Subcutaneous abdominal adipose tissue (tissue), 5 donors: Measurements from ENCODE around the gene SHH.

Experiments used
- H3K27ac ChIP-seq: one replicate; pipeline ENCODE4 v1.7.0; 2013; ENCODE audit warnings: low read depth, mild to moderate bottlenecking, inconsistent platforms, low read length, moderate library complexity
- H3K27me3 ChIP-seq, 5 donors: one replicate each; pipeline ENCODE4 v1.7.0; 2013; ENCODE audit warnings: low read length in 5 of 5, inconsistent platforms in 1 of 5; ENCODE audit not compliant: control insufficient read depth in 5 of 5, insufficient read depth in 4 of 5
- H3K36me3 ChIP-seq, 5 donors: one replicate each; pipeline ENCODE4 v1.7.0; 2013; ENCODE audit warnings: low read length in 5 of 5; ENCODE audit not compliant: control insufficient read depth in 5 of 5, insufficient read depth in 5 of 5
- H3K4me1 ChIP-seq, 5 donors: one replicate each; pipeline ENCODE4 v1.7.0; 2013; ENCODE audit warnings: low read length in 5 of 5, mild to moderate bottlenecking in 3 of 5, moderate library complexity in 1 of 5; ENCODE audit not compliant: control insufficient read depth in 5 of 5, insufficient read depth in 5 of 5
- H3K4me3 ChIP-seq, 5 donors: one replicate each; pipeline ENCODE4 v1.7.0; 2013; ENCODE audit warnings: low read length in 5 of 5, low read depth in 1 of 5
- H3K9ac ChIP-seq, 5 donors: one replicate each; pipeline ENCODE4 v1.7.0; 2013; ENCODE audit warnings: low read length in 5 of 5, mild to moderate bottlenecking in 4 of 5, moderate library complexity in 3 of 5
- H3K9me3 ChIP-seq, 5 donors: one replicate each; pipeline ENCODE4 v1.7.0; 2013; ENCODE audit warnings: low read length in 5 of 5; ENCODE audit not compliant: control insufficient read depth in 5 of 5
- donor health status: healthy.
- donor health status: healthy.
- donor health status: healthy.
- donor health status: healthy.
- donor health status: healthy.

The SHH gene

DNA sequence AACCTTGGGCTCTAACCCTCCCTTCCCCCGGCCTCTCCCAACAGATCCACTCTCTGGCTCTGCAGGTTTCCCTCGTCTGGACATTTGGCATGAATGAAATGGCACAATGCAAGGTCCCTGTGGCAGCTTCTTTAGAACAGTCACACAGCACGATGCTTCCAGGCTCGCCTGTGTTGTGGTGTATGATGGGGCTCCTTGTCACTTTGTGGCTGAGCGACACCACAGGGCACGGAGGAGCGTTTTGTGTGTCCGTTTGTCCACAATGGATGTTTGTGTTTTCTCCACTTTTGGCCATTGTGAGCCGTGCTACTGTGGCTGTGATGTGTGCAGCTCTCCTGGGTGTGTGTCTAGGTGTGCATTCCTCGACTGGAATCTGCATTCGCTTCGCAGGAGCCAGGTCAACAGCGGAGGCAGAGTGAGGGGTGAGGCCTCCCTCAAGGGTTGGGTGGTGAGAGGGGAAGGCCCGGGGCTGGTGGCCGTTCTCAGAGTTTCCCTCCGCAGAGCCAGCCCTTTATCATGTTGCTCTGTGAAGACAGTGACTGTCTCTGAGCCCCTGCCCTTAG lies 22.3 kb upstream of the SHH start:
- H3K4me3 ChIP-seq, result no peak overlapping the region
- H3K9me3 ChIP-seq, result no peaks in the 10 kb centered on the region
- peaks cover 0 to 20% (median 9%) of the 10 kb centered on the region in 5 donors for H3K4me1 ChIP-seq
- peaks cover 0 to 14% (median 4%) of the 10 kb centered on the region in 5 donors for H3K27me3 ChIP-seq
- H3K27ac ChIP-seq, result no peak overlapping the region
- no peaks in the 10 kb centered on the region for H3K36me3 ChIP-seq
- no peak overlapping the region for H3K9ac ChIP-seq

DNA sequence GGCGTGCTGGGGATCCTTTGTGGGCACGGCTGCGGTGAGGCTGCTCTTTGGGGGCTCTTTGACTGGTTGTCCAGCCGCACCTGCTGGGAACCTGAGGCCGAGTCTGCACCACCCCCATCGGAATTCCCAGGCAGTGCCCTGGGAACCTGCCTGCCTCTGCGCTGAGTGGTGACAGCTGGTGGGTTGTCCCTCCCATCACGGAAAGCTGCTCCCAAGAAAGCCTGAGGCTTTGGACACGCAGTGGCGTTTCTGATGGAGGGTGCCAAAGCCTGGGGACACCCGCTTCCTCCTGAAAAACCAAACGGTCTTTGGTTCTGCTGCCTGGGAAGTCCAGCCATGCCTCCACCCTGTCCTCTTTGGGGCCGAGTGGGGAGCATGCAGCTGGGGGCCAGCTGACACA lies 21.4 kb upstream of the SHH start:
- peaks cover 0 to 20% (median 9%) of the 10 kb centered on the region in 5 donors for H3K4me1 ChIP-seq
- H3K4me3 ChIP-seq, result no peak overlapping the region
- H3K27me3 ChIP-seq, result peaks cover 0 to 14% (median 4%) of the 10 kb centered on the region in 5 donors
- H3K36me3 ChIP-seq, result no peaks in the 10 kb centered on the region
- H3K9ac ChIP-seq, result no peak overlapping the region
- H3K9me3 ChIP-seq, result no peaks in the 10 kb centered on the region
- no peak overlapping the region for H3K27ac ChIP-seq

DNA sequence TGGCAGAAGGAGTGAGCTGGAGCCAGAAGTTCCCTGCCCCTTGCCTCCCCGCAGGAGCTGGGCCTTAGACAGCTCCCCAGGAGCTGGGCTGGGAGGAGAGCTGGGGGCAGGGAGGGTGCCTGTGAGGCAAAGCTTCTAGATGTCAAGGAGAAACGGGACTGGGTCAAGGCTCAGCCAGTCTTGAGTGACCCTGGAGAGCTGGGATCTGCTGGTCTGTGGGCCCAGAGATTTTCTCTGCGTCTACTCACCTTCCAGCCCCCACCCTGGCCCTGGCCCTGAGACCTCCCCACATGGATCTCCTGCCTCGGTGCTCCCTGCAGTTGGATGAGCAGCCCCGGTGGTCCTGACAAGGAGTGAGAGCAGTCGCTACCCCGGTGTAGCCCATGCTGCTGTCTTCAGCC lies 20.3 kb upstream of the SHH start:
- Histone ChIP-seq H3K4me3 (no peak overlapping the region), H3K27ac (no peak overlapping the region)

DNA sequence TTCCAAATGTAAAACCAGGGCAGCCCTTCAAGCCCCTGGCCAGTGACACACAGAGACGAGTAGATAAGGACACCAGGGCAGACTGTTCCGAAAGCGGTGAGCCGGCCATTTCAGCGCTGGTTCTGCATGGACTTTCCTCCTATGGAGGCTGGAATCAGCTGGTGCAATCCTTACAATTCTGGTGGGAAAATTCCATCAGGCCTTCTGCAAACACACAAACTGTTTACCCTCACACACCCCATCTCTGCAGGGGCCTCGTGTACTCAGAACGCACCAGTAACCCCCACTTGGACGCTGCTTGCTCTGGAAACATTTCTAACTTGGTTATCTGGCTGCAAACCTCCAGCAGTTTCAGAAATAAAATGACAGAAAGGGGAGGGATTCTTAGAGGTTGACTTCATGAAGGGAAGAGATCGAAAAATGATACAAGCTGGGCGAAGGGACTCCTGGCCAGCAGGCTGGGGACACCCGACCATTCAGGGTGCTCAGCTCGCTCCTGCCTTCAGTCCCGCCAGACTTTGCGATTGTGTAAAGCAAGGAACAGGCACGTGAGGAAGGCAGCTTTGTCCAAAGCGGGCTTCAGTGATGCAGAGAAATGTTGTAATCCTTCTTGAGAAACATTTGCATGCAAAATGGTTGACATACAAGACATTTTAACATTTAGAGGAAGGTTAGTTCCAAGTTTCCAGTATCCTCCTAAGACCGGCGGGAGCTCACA lies 19.7 kb upstream of the SHH start:
- Histone ChIP-seq H3K9ac (no peak overlapping the region), H3K36me3 (no peaks in the 10 kb centered on the region), H3K4me1 (peaks cover 0 to 20% (median 12%) of the 10 kb centered on the region in 5 donors), H3K4me3 (no peak overlapping the region), H3K27me3 (peaks cover 0 to 23% (median 4%) of the 10 kb centered on the region in 5 donors), H3K9me3 (no peaks in the 10 kb centered on the region), H3K27ac (no peak overlapping the region)

More for the DNA sequence above, 20.3 kb upstream of the SHH start:
- H3K9me3 ChIP-seq, result no peaks in the 10 kb centered on the region
- no peak overlapping the region for H3K9ac ChIP-seq
- peaks cover 0 to 19% (median 4%) of the 10 kb centered on the region in 5 donors for H3K27me3 ChIP-seq
- peaks cover 0 to 20% (median 9%) of the 10 kb centered on the region in 5 donors for H3K4me1 ChIP-seq
- H3K36me3 ChIP-seq, result no peaks in the 10 kb centered on the region

DNA sequence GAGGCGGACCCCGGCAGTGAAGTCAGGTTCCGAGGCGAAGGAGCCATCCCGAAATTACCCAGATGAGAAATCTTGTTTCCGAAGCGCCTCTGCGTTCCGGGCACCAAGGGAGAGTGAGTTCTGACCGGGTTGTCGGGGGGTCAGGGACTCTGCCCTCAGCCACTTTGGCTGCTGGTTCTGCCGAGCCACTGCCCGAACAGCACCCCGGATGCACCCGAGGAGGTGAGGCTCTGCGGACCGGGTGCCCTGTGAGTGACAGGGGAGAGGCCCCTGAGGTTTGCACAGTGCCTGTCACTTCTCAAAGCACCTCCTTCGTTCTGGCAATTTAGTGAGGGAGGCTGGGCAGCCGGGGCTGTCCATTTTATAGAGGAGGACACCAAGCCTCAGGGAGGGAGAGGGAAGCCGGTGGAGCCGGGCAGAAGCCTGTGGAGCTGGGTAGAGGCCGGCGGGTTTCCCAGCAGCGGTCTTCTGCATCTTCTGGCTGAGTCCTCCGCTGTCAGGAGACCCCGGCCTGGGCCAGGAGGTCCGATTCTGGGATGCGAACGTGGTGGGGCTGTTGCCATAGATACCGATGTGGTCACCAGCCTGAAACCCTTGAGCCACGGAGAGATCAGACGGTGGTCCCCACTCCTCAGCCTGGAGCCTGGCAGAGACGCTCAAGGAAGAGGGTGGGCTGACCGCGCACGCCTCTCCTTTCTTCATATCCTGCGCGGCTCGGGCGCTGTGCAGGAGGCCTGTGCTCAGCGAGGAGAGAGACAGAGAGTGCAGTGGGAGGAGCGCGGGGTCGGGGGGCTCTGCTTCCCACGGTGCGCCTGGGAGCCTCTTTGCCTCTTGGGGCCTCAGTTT lies 18.9 kb upstream of the SHH start:
- Histone ChIP-seq H3K4me3 (no peak overlapping the region), H3K27ac (no peak overlapping the region), H3K27me3 (peaks cover 0 to 19% (median 4%) of the 10 kb centered on the region in 5 donors), H3K36me3 (no peaks in the 10 kb centered on the region), H3K9ac (no peak overlapping the region), H3K9me3 (no peaks in the 10 kb centered on the region), H3K4me1 (peaks cover 0 to 20% (median 12%) of the 10 kb centered on the region in 5 donors)

DNA sequence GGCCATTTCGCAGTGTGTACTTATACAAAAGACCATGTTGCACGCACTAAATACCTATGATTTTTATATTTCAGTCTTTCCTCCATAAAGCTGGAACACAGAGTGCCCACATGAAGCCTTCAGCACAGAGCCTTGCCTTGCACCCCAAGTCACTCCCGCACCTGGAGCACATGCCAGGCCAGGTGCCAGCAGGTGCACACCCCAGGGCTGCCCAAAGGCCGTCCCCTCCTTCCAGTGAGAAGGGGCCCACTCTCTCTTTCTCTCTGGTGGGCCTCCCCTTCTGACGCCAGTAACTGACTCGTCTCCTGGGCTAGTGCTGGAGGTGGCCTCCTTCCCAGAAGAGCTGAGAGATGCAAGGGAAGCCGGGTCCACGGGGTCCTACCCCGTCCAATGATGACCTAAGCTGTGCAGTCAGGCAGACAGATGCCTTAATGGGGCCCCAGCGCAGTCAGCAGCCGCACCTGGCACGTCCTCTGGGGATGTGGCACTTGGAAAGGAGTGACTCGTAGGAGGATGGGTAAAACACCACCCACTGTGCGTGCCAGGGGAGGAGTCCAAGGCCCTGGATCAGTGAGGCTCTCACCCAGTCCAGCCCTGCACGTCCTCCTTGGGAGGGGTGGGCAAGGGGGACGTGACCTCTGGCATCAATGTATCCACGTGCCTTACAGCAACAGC lies 17.7 kb upstream of the SHH start:
- peaks cover 0 to 19% (median 4%) of the 10 kb centered on the region in 5 donors for H3K27me3 ChIP-seq
- H3K4me1 ChIP-seq, result peaks cover 0 to 20% (median 12%) of the 10 kb centered on the region in 5 donors
- no peaks in the 10 kb centered on the region for H3K36me3 ChIP-seq
- H3K9ac ChIP-seq, result no peak overlapping the region
- H3K4me3 ChIP-seq, result no peak overlapping the region
- H3K9me3 ChIP-seq, result no peaks in the 10 kb centered on the region
- H3K27ac ChIP-seq, result no peak overlapping the region

DNA sequence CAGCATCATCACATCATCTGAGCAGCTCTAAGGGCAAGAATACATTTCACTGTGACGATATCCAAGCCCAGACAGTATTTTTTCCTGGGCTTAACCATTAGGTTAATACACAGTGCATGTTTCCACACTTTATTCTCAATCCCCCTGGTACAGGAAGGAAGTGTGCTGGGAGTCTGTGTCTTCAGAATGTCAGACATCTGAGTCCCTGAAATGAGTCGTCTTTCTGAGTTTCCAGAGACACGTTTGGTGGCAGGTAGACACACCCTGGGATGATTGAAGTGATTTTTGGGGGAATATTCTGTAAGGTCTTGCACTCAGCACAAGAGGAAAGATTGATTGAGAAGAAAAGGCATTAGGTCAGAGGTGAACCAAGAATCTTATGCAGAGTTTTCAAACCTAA lies 13.1 kb upstream of the SHH start:
- Histone ChIP-seq H3K4me1 (peaks cover 0 to 9% (median 3%) of the 10 kb centered on the region in 5 donors), H3K4me3 (no peak overlapping the region), H3K9me3 (no peaks in the 10 kb centered on the region), H3K9ac (no peak overlapping the region), H3K27me3 (peaks cover 4 to 21% (median 15%) of the 10 kb centered on the region in 5 donors), H3K27ac (no peak overlapping the region), H3K36me3 (no peaks in the 10 kb centered on the region)

DNA sequence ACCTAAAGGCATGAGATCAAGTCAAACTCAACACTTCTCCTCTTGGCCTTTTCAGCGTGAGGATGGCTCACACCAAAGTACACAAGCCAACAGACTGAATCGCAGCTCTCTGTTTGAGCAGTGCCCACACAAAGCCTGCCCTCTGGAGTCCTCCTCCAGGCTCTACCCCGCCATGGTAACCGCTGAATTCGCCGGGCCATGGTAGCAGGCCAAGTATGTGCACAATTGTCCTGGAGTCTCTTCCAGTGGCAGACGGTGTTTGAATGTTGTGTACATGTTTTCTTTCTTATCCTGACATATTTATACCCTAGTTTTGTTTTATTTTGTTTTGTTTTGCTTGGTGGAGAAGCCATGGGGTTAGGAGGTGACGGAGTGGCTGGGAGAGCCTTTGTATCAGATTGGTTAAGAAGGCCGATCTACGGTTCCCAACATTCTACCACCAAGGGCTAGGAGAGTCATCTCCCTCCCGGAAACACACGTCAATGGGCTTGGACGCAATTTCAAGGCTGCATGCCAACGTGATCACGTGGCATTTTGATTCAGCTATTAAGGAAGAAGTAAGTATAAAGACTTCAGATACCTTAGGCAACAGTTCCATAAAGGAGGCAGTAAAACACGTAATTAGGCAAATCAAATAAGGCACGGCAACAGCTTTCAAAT lies 12.1 kb upstream of the SHH start:
- H3K4me3 ChIP-seq, result no peak overlapping the region
- peaks cover 0 to 9% (median 3%) of the 10 kb centered on the region in 5 donors for H3K4me1 ChIP-seq
- H3K36me3 ChIP-seq, result no peaks in the 10 kb centered on the region
- H3K9me3 ChIP-seq, result no peaks in the 10 kb centered on the region
- H3K27me3 ChIP-seq, result peaks cover 13 to 23% (median 15%) of the 10 kb centered on the region in 5 donors
- H3K27ac ChIP-seq, result no peak overlapping the region
- H3K9ac ChIP-seq, result no peak overlapping the region

DNA sequence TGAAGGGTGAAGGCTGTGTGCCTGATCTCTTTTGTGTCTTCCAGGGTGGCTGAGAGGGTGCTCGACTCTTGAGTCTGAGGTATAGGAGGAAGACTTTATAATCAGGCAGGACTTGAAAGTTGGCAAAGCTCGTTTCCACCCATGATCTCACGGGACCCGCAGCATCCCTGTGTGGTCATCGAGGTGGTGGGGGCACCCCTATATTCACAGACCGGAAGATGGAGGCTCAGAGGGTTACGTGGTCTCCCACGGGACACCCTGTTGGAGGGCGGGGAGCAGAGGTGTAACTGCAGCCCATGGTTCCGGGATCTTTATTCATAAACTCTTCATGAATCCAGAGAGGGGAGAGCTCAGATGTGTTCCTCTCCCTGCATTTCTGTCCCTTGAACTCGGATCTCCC lies 9.6 kb upstream of the SHH start:
- Histone ChIP-seq H3K4me3 (no peak overlapping the region), H3K27ac (no peak overlapping the region), H3K36me3 (no peaks in the 10 kb centered on the region), H3K4me1 (peaks cover 0 to 6% (median 3%) of the 10 kb centered on the region in 5 donors), H3K9ac (no peak overlapping the region), H3K27me3 (peaks cover 17 to 24% (median 21%) of the 10 kb centered on the region in 5 donors), H3K9me3 (peaks cover 0 to 6% (median 0%) of the 10 kb centered on the region in 5 donors)
